Smooth muscle cell (in vitro differentiated cells): ENCODE data around the gene MLXIP. TPM values are rescaled to one million over a fixed set of nuclear protein-coding genes. Genes with fewer than 3 reads are reported as not detected.
A peak's percentile ranks its signal among the peaks of the same experiment; 100 is the strongest.

Source experiments
- DNase-seq: peaks from one replicate; lab custom pipeline; 2025; ENCODE audit not compliant: unreplicated experiment; lab: John Stamatoyannopoulos, UW
- H2AFZ ChIP-seq: fragments of 200-600 bp; sonication (generic); 2 replicates; pipeline ENCODE4 v1.6.0; 2016; ENCODE audit warnings: antibody characterized with exemption, low read depth, mild to moderate bottlenecking
- H3F3A ChIP-seq: fragments of 200-600 bp; sonication (generic); 2 replicates; pipeline ENCODE4 v1.6.0; 2017; ENCODE audit warnings: antibody characterized with exemption, low read depth
- H3K27ac ChIP-seq: fragments of 200-600 bp; sonication (generic); 2 replicates; pipeline ENCODE4 v1.5.1; 2016; ENCODE audit warnings: low read depth, mild to moderate bottlenecking
- H3K27me3 ChIP-seq: fragments of 200-600 bp; sonication (generic); 2 replicates; pipeline ENCODE4 v1.6.1; 2016; ENCODE audit warnings: low read depth, mild to moderate bottlenecking
- H3K36me3 ChIP-seq: fragments of 200-600 bp; sonication (generic); 2 replicates; pipeline ENCODE4 v1.5.1; 2016; ENCODE audit warnings: low read depth
- H3K4me1 ChIP-seq: fragments of 200-600 bp; sonication (generic); 2 replicates; pipeline ENCODE4 v1.5.1; 2016; ENCODE audit warnings: low read depth
- H3K4me2 ChIP-seq: fragments of 200-600 bp; sonication (generic); 2 replicates; pipeline ENCODE4 v1.6.0; 2016; ENCODE audit warnings: mild to moderate bottlenecking
- H3K4me3 ChIP-seq: fragments of 200-600 bp; sonication (generic); 2 replicates; pipeline ENCODE4 v1.5.1; 2016; ENCODE audit warnings: mild to moderate bottlenecking
- H3K79me2 ChIP-seq: fragments of 200-600 bp; sonication (generic); 2 replicates; pipeline ENCODE4 v1.6.0; 2016; ENCODE audit warnings: low read depth, mild to moderate bottlenecking
- H3K9ac ChIP-seq: fragments of 200-600 bp; sonication (generic); 2 replicates; pipeline ENCODE4 v1.6.0; 2016; ENCODE audit warnings: low read depth
- H3K9me3 ChIP-seq: fragments of 200-600 bp; sonication (generic); replicated peaks from 2 replicates; pipeline ENCODE4 v1.5.1; 2016; ENCODE audit warnings: low read depth
- H4K20me1 ChIP-seq: fragments of 200-600 bp; sonication (generic); 2 replicates; pipeline ENCODE4 v1.6.0; 2016; ENCODE audit warnings: low read depth
- CTCF ChIP-seq: fragments of 200-600 bp; sonication (generic); IDR thresholded peaks from 2 replicates; pipeline ENCODE4 v1.5.1; 2017; ENCODE audit warnings: borderline replicate concordance, mild to moderate bottlenecking, antibody characterized with exemption; ENCODE audit not compliant: insufficient read depth, poor library complexity, severe bottlenecking
- WGBS: methylation state at CpG from one replicate; pipeline ENCODE4 v1.1.7; 2016; ENCODE audit warnings: low lambda C conversion rate; 5-methylcytosine and 5-hydroxymethylcytosine counted together
- polyA plus RNA-seq: library from polyadenylated mRNA; unstranded; fragments of >200 nt; fragmentation: Nextera tagmentation; extraction: Ambion mirVana; gene quantifications from 2 replicates; pipeline ENCODE4 v1.2.1, GENCODE V29; 2016
- total RNA-seq: library from RNA; depleted of rRNA; stranded (reverse); fragments of >200 nt; gene quantifications from 2 replicates; pipeline ENCODE4 v1.2.3, GENCODE V29; 2014

Gene MLXIP
- total and polyA plus RNA-seq, 2 experiments from 2014 or later: 11.8 to 15.3 TPM

GRCh38 chr12:122064025-122064777 is 14.4 kb upstream of the MLXIP start:
- H3K4me3 ChIP-seq: no peak overlapping the region
- H3K27ac ChIP-seq: peak overlapping the region; percentile 88
- no peak overlapping the region for H2AFZ ChIP-seq
- no peaks in the 10 kb centered on the region for H3K9me3 ChIP-seq
- 56% methylated on average over 14 of the region's 14 CpGs for WGBS
- TF ChIP-seq CTCF: peak; percentile 27
- peaks cover 9% of the 10 kb centered on the region for H3F3A ChIP-seq
- peak overlapping the region; percentile 58 for H3K9ac ChIP-seq
- H3K36me3 ChIP-seq: no peaks in the 10 kb centered on the region
- no peaks in the 10 kb centered on the region for H3K79me2 ChIP-seq
- H3K4me1 ChIP-seq: peaks cover 24% of the 10 kb centered on the region
- no peaks in the 10 kb centered on the region for H4K20me1 ChIP-seq
- no peaks in the 10 kb centered on the region for H3K27me3 ChIP-seq
- peak overlapping the region; percentile 73 for H3K4me2 ChIP-seq
- DNase-seq: peak; percentile 33

GRCh38 chr12:122064780-122065588 is 13.6 kb upstream of the MLXIP start:
- no peak overlapping the region for H2AFZ ChIP-seq
- H3K36me3 ChIP-seq: no peaks in the 10 kb centered on the region
- peak overlapping the region; percentile 58 for H3K9ac ChIP-seq
- no peak overlapping the region for H3K4me3 ChIP-seq
- H3K79me2 ChIP-seq: no peaks in the 10 kb centered on the region
- H3K9me3 ChIP-seq: no peaks in the 10 kb centered on the region
- no peaks in the 10 kb centered on the region for H4K20me1 ChIP-seq
- H3K4me1 ChIP-seq: peaks cover 24% of the 10 kb centered on the region
- peak overlapping the region; percentile 88 for H3K27ac ChIP-seq
- DNase-seq: peak; percentile 13
- 43% methylated on average over 16 of the region's 16 CpGs for WGBS
- H3K4me2 ChIP-seq: peak overlapping the region; percentile 73
- H3F3A ChIP-seq: peaks cover 9% of the 10 kb centered on the region
- no peak for TF ChIP-seq CTCF
- no peaks in the 10 kb centered on the region for H3K27me3 ChIP-seq

GRCh38 chr12:122067548-122067947 is 11.0 kb upstream of the MLXIP start:
- Histone ChIP-seq H3K79me2 (no peaks in the 10 kb centered on the region), H3K4me2 (no peak overlapping the region), H3F3A (peaks cover 9% of the 10 kb centered on the region), H3K4me1 (peaks cover 24% of the 10 kb centered on the region), H3K36me3 (no peaks in the 10 kb centered on the region), H3K27me3 (no peaks in the 10 kb centered on the region), H4K20me1 (no peaks in the 10 kb centered on the region), H3K9ac (no peak overlapping the region), H2AFZ (no peak overlapping the region), H3K4me3 (no peak overlapping the region), H3K9me3 (no peaks in the 10 kb centered on the region), H3K27ac (no peak overlapping the region)
- DNase-seq: no peak
- no peak for TF ChIP-seq CTCF
- 95% methylated on average over 5 of the region's 5 CpGs for WGBS
